ENCODE results near the gene KCTD8. TPM values are rescaled to one million over a fixed set of nuclear protein-coding genes. Genes with fewer than 3 reads are reported as not detected.
A peak's percentile ranks its signal among the peaks of the same experiment; 100 is the strongest.

KCTD8 gene
- total RNA-seq, 1 experiment from 2014 or later: 1.1 TPM

DNA sequence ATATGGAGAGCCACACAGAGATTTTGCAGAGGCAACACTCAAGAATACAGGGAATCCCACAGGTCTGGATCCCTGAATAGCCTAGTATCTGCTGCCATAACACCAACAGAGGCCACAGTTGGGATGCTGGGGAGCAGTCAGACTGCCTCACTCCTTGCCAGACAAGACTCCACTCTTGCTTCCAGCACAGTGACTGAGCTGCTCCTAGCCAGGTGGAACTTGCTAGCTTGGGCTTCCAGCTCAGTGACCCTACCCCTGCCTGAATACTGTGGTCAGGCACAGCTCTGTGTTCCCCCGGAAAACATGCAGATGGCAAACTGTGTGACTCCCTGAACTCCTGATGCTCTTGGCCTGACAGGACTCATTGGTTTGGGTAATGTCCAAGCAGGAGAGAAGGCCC is 251.8 kb downstream of the KCTD8 start:
- TF ChIP-seq, protein P1, sequence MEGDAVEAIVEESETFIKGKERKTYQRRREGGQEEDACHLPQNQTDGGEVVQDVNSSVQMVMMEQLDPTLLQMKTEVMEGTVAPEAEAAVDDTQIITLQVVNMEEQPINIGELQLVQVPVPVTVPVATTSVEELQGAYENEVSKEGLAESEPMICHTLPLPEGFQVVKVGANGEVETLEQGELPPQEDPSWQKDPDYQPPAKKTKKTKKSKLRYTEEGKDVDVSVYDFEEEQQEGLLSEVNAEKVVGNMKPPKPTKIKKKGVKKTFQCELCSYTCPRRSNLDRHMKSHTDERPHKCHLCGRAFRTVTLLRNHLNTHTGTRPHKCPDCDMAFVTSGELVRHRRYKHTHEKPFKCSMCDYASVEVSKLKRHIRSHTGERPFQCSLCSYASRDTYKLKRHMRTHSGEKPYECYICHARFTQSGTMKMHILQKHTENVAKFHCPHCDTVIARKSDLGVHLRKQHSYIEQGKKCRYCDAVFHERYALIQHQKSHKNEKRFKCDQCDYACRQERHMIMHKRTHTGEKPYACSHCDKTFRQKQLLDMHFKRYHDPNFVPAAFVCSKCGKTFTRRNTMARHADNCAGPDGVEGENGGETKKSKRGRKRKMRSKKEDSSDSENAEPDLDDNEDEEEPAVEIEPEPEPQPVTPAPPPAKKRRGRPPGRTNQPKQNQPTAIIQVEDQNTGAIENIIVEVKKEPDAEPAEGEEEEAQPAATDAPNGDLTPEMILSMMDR (conservative IDR thresholded peaks at IDR 0.05): no peak
- no peak overlapping the region for H3K56ac ChIP-seq (ENCODE audit: insufficient read length, low read depth, low read length)
- no peak overlapping the region for H4K8ac ChIP-seq (replicated peaks; ENCODE audit: insufficient read length, low read depth, low read length)
- no peak overlapping the region for H2BK120ac ChIP-seq (ENCODE audit: low read depth, low read length, poor library complexity, severe bottlenecking)
- no peak overlapping the region for H3K9ac ChIP-seq (ENCODE audit: extremely low read depth, insufficient read length, low read length)
- H2AFZ ChIP-seq (ENCODE audit: low read length): no peak overlapping the region
- H3K27ac ChIP-seq (ENCODE audit: insufficient read length, low read depth, low read length): no peak overlapping the region
- H3K14ac ChIP-seq (ENCODE audit: insufficient read depth, low read length): peak overlapping the region; percentile 64; the same call in 1 of the 2 replicates
- peak overlapping the region; percentile 36 for H3K18ac ChIP-seq (ENCODE audit: insufficient read length, low read depth, low read length)
- no peaks in the 10 kb centered on the region for H3K23me2 ChIP-seq (ENCODE audit: insufficient read length, low read depth, low read length, poor library complexity, severe bottlenecking)
- Mint-ChIP-seq H3K9me3 (peaks cover 11 to 23% of the 10 kb centered on the region in 2 experiments; a peak in 4 of 5 replicates), H3K4me3 (no peak overlapping the region), H3K4me1 (no peaks in the 10 kb centered on the region), H3K36me3 (ENCODE audit: insufficient read depth in 1 of 3, low read depth in 3 of 3) (peaks cover 0 to 28% (median 22%) of the 10 kb centered on the region in 3 experiments; a peak in 6 of 7 replicates), H3K27ac (peak overlapping the region in 1 of 3 experiments; percentile 63; a peak in 1 of 7 replicates), H3K27me3 (ENCODE audit: low read depth) (no peaks in the 10 kb centered on the region; the same call in 1 of the 2 replicates)
- H3K23ac ChIP-seq (ENCODE audit: insufficient read length, low read depth, low read length): no peak overlapping the region
- H3K79me2 ChIP-seq (ENCODE audit: insufficient read depth, low read length): no peaks in the 10 kb centered on the region
- H3K4me2 ChIP-seq (ENCODE audit: insufficient read depth, insufficient read length, low read length): no peak overlapping the region
- H3K4me1 ChIP-seq (ENCODE audit: insufficient read depth, low read length): no peaks in the 10 kb centered on the region
- H3K27me3 ChIP-seq (ENCODE audit: insufficient read depth, low read length): no peaks in the 10 kb centered on the region
- no peak overlapping the region for H3T11ph ChIP-seq (ENCODE audit: low read length)
- no CpG with 5 or more reads among the region's 1 CpG for WGBS (ENCODE audit: extremely low coverage, insufficient read length, low lambda C conversion rate)
- H3K4ac ChIP-seq (ENCODE audit: low read depth, low read length): no peak overlapping the region
- no peak overlapping the region for H2BK15ac ChIP-seq (ENCODE audit: low read depth, low read length)
- no peak overlapping the region for H2BK20ac ChIP-seq (ENCODE audit: low read depth, low read length, poor library complexity, severe bottlenecking)
- no peaks in the 10 kb centered on the region for H3K9me3 ChIP-seq (ENCODE audit: control insufficient read depth, low read depth, low read length)
- H3K79me1 ChIP-seq (ENCODE audit: insufficient read depth, low read depth, low read length, poor library complexity, severe bottlenecking): no peaks in the 10 kb centered on the region
- DNase-seq: no peak
- no peaks in the 10 kb centered on the region for H4K20me1 ChIP-seq (ENCODE audit: control insufficient read depth, insufficient read depth, insufficient read length)
- no peak overlapping the region for H2BK5ac ChIP-seq (ENCODE audit: insufficient read length, low read length)
- no peak overlapping the region for H2BK12ac ChIP-seq (ENCODE audit: insufficient read length, low read depth, low read length)
- H4K5ac ChIP-seq (ENCODE audit: insufficient read length, low read depth, low read length): peak overlapping the region; percentile 63
- no peak overlapping the region for H4K91ac ChIP-seq (ENCODE audit: insufficient read length, low read depth, low read length)
- no peak overlapping the region for H2AK5ac ChIP-seq (ENCODE audit: insufficient read length, low read length)

Data from H9 (cell line).